IgD-negative memory B cell (primary cell): Measurements from ENCODE around the gene GLCE. TPM values are rescaled to one million over a fixed set of nuclear protein-coding genes. Genes with fewer than 3 reads are reported as not detected.
"Not testable (repeated sequence)": the region's sequence is repeated elsewhere in the genome, so short reads cannot be mapped to it uniquely, and the experiment has no call there.

Experiments used
- H3K27ac Mint-ChIP-seq, 3 donors: one replicate each; pipeline ENCODE4 v1.8.0; 2020 to 2022; ENCODE audit warnings: mild to moderate bottlenecking in 3 of 3, mixed read lengths in 3 of 3, moderate library complexity in 1 of 3
- H3K27me3 Mint-ChIP-seq: one replicate; pipeline ENCODE4 v1.8.0; 2021; ENCODE audit warnings: mixed read lengths
- H3K36me3 Mint-ChIP-seq: one replicate; pipeline ENCODE4 v1.8.0; 2020; ENCODE audit warnings: mild to moderate bottlenecking, mixed read lengths
- H3K4me1 Mint-ChIP-seq, 3 donors: one replicate each; pipeline ENCODE4 v1.8.0; 2020 to 2022; ENCODE audit warnings: mixed read lengths in 3 of 3, mild to moderate bottlenecking in 1 of 3
- H3K4me3 Mint-ChIP-seq, 4 donors: one replicate each; pipeline ENCODE4 v1.8.0; 2020 to 2022; ENCODE audit warnings: mild to moderate bottlenecking in 4 of 4, mixed read lengths in 4 of 4, moderate library complexity in 3 of 4
- H3K9me3 Mint-ChIP-seq, 3 donors: one replicate each; pipeline ENCODE4 v1.8.0; 2020 to 2021; ENCODE audit warnings: mixed read lengths in 3 of 3, mild to moderate bottlenecking in 1 of 3
- polyA plus RNA-seq: library from polyadenylated mRNA; unstranded; fragments of 300-500 nt; fragmentation: Illumina TruSeq; gene quantifications from one replicate; pipeline ENCODE4 v1.2.3, GENCODE V29; 2021

GLCE gene
- polyA plus RNA-seq, 1 donor from 2014 or later = 2.8 TPM

DNA sequence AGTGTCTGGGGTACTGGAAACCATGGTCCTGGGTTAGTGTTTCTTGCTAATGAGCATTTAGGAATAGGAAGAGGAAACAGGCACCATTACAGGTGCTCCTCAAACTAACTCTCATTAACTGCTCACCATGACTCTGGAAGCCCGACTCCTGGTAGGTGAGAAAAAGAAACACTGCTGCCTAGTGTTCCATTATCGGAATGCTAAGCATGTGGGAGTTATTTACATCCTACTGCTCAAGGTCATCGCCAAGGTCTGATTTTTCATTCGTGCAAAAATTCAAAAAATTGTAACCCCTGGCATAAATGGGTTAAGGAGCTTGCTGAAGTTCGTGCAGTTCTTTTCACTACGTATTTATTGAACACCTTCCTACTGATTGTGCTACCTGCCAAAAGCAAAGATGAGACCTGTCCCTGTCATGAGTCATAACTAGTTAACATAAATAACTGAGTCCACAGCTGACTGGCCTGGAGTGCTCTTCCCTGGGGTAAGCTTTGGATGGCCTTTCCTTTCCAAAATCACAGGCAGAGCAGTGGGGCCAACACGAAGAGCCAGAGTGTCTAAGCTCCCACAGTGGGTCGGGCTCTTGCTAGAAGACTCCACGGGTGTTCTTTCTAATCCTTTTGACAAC, 115.6 kb downstream of the GLCE start:
- H3K36me3 Mint-ChIP-seq = no peaks in the 10 kb centered on the region
- H3K9me3 Mint-ChIP-seq = no peaks in the 10 kb centered on the region
- H3K4me1 Mint-ChIP-seq = peaks cover 0 to 1% (median 0%) of the 10 kb centered on the region in 3 donors
- no peak overlapping the region for H3K27ac Mint-ChIP-seq
- no peak overlapping the region for H3K4me3 Mint-ChIP-seq
- peaks cover 1% of the 10 kb centered on the region for H3K27me3 Mint-ChIP-seq

DNA sequence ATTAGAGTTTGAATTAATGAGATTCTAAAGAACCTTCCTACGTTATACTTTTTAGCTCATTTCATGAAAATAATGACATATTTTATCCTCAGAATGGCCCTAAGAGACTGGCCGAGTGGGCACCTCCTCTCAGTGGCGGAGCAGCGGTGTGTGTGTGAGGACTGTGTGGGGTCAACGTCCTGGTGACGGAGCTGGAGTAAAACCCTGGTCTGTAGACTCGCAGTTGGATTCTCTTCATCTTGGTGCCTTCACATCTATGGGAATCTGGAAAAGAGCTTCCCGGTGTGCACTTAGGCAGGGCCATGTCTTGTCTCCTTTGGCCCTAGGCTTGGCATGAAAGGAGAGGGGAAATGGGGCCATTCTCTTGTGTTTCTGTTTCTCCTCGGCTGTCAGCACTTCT, 116.9 kb downstream of the GLCE start:
- Mint-ChIP-seq H3K4me1 (peaks cover 0 to 1% (median 0%) of the 10 kb centered on the region in 3 donors), H3K9me3 (no peaks in the 10 kb centered on the region), H3K27me3 (peaks cover 1% of the 10 kb centered on the region), H3K36me3 (no peaks in the 10 kb centered on the region), H3K4me3 (no peak overlapping the region), H3K27ac (no peak overlapping the region)

DNA sequence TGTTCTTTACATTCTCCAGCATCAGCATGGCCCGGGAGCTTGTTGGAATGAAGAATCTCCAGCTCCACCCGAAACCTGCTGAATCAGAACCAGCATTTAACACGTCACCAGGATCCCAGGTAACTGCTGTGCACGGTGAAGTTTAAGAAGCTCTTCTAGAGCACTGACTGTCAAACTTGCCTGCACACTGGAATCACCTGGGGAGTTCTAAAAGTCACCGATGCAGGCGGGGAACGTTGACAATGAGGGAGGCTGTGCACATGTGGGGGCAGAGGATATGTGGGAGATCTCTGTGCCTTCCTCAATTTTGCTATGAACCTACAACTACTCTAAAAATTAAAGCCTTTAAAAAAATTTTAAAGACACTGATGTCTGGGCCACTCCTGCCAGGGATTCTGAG, 119.2 kb downstream of the GLCE start:
- H3K9me3 Mint-ChIP-seq = no peaks in the 10 kb centered on the region
- H3K36me3 Mint-ChIP-seq = no peaks in the 10 kb centered on the region
- no peak overlapping the region for H3K4me3 Mint-ChIP-seq
- no peak overlapping the region for H3K27ac Mint-ChIP-seq
- H3K4me1 Mint-ChIP-seq = peaks cover 0 to 1% (median 0%) of the 10 kb centered on the region in 3 donors
- H3K27me3 Mint-ChIP-seq = peaks cover 1% of the 10 kb centered on the region

DNA sequence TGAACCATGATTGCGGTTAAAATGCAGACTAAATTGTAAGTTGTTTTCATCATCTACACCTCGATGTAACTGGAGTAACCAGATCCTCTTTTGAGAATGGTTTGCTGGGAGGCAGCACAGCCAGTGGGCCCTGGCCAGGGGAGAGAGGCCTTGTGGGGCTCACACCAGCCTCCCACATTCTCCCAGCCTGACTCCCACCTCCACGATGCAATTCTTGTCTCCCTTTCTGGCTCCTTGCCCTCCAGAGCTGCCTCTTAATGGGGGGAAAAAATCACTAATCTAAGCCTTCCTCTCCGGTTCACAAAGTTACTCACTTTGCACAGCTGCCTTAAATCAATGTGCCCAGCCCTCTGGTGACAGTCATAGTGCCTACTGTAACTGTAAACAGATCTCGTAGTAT, 120.3 kb downstream of the GLCE start:
- Mint-ChIP-seq H3K4me1 (no peaks in the 10 kb centered on the region), H3K27ac (no peak overlapping the region)

DNA sequence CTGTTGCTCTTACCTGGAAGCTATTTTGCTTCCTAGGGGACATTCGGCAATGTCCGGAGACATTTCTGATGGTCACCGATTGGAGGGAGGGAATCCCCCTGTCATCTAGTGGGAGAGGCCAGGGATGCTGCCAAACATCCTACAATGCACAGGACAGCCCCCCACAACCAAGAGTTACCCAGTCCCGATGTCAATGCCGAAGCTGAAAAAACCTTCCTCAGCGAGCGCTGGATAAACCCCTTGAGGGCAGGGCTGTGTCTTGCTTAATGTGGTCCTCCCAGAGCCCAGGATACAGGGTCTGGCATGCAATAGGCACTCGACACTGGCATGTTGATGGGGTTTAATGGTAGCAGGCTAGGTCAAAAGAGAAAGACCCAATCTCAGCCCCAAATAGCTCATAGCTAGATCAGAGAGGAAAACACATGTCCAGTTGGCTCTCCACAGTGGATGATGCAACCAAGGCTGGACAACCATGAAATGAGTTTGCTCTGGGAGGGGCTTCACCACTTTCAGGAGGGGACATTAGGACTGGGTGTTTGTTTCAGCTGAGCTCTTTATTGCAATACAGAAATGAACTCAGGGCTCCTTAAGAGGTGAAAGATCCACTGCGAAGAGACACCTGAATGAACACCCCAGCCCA, 121.8 kb downstream of the GLCE start:
- H3K27me3 Mint-ChIP-seq = peaks cover 1% of the 10 kb centered on the region
- H3K9me3 Mint-ChIP-seq = no peaks in the 10 kb centered on the region
- H3K36me3 Mint-ChIP-seq = no peaks in the 10 kb centered on the region
- no peak overlapping the region for H3K27ac Mint-ChIP-seq
- peaks cover 0 to 2% (median 0%) of the 10 kb centered on the region in 3 donors for H3K4me1 Mint-ChIP-seq
- H3K4me3 Mint-ChIP-seq = no peak overlapping the region

More for the DNA sequence above, 120.3 kb downstream of the GLCE start:
- Mint-ChIP-seq H3K36me3 (no peaks in the 10 kb centered on the region), H3K4me3 (no peak overlapping the region), H3K9me3 (no peaks in the 10 kb centered on the region), H3K27me3 (peaks cover 1% of the 10 kb centered on the region)

DNA sequence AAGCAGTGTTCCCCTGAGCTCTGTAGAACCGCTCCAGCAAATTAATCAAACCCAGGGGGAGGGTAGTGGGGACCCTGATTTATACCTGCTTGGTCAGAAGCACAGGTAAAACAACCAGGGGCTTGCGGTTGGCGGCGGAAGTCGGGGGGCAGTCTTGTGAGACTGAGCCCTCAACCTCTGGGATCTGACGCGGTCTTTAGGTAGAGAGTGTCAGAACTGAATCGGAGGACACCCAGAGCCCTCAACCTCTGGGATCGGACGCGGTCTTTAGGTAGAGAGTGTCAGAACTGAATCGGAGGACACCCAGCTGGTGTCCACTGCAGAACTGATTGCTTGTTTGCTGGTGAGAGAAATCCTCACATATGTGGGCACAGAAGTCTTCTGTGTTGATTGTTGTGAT, 125.4 kb downstream of the GLCE start:
- no peaks in the 10 kb centered on the region for H3K27me3 Mint-ChIP-seq
- H3K4me3 Mint-ChIP-seq = no peak overlapping the region
- H3K9me3 Mint-ChIP-seq = no peaks in the 10 kb centered on the region
- H3K36me3 Mint-ChIP-seq = no peaks in the 10 kb centered on the region
- H3K4me1 Mint-ChIP-seq = peaks cover 0 to 4% (median 0%) of the 10 kb centered on the region in 3 donors
- no peak overlapping the region for H3K27ac Mint-ChIP-seq

DNA sequence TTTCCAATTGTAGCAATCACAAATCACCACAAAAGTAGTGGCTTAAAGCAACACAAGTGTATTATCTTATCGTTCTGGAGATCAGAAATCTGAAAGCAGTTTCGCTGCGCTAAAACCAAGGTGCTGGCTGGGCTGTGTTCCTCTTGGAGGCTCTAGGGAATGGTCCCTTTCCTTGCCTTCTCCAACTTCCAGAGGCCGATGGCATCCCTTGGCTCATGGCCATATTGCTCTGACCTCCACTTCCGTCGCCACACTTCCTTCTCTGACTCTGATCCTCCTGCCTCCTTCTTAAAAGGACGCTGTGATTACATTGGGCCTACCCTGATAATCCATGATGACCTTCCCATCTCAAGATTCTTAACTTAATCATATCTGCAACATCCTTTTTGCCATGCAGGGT, 127.6 kb downstream of the GLCE start:
- Mint-ChIP-seq H3K9me3 (no peaks in the 10 kb centered on the region), H3K4me1 (peaks cover 0 to 4% (median 0%) of the 10 kb centered on the region in 3 donors), H3K4me3 (no peak overlapping the region), H3K27ac (no peak overlapping the region), H3K27me3 (no peaks in the 10 kb centered on the region), H3K36me3 (no peaks in the 10 kb centered on the region)

DNA sequence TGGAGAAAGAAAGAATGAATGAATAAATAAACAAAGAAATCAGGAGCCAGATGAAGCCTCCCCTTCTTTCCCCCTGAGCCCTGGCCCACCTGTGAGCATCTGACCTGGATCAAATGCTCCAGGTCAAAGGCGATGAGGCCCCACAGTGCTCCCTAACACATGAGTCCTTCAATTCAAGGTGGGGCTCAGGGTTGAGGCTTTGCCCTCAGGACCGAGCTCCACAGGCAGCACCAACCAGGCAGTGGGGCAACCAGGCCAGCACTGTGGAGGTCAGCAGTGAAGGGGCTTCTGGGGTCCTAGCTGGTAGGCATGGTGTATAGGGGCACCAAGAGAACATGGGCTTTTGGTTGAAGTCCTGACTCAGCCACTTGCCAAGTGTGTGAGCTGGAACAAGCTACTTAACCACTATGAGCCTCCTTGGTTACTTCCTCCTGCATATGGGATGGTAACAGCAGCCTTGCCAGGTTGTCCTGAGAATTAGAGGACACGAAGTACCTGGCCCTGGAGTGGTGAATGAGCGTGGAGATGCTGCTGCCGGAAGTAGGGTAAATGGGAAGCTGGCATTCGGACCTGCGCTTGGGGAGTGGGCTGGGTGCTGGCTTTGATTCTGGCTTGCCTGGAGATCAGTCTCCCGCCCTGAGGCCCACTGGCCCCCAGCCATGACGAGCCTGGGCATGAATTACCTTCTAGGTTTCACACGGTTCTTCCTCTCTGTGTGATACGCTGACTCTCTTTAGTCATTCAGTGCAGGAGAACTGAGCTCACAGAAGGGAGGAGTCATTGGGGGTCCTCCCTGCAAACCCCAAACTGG, 128.3 kb downstream of the GLCE start:
- H3K36me3 Mint-ChIP-seq = no peaks in the 10 kb centered on the region
- no peaks in the 10 kb centered on the region for H3K27me3 Mint-ChIP-seq
- H3K4me3 Mint-ChIP-seq = no peak overlapping the region
- no peaks in the 10 kb centered on the region for H3K9me3 Mint-ChIP-seq
- peaks cover 0 to 4% (median 0%) of the 10 kb centered on the region in 3 donors for H3K4me1 Mint-ChIP-seq
- H3K27ac Mint-ChIP-seq = no peak overlapping the region

DNA sequence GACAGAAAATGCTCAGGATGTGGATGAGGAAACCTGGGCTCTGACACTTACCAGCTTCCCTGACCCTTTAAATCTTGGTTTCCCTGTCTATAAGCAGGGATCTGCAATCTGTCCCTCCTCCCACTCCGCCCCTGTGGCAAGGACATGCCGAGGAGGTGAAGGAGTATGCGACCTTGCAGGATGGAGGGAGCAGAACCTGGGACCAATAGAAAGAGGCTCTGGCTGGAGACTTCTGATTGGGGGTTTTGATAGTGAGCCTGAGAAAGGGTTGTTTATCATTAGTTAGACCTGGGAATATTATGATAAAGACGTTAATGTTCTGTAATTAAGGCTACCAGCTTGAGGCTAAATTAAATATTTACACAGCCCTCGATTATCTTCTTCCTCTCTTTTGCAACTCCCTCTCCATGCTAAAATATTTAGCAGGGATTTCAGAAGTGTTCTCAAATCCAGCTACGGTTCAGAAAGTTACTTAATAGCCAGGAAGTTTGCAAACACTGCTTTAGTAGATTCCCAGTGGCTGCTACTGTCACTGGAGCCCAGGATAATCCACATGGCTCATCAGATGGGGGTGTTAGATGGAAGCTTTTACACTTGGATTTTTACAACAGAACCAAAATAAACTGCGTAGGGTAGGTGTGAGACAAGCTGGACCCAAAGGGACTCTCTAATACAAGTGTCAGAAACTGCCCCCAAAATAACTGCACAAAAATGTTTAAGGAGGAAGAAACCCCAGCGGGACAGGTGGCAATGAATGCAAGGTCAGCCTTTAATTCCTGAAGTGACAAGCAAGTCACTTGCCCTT, 129.1 kb downstream of the GLCE start:
- no peak overlapping the region for H3K27ac Mint-ChIP-seq
- no peaks in the 10 kb centered on the region for H3K36me3 Mint-ChIP-seq
- no peaks in the 10 kb centered on the region for H3K27me3 Mint-ChIP-seq
- peaks cover 0 to 4% (median 0%) of the 10 kb centered on the region in 3 donors for H3K4me1 Mint-ChIP-seq
- H3K9me3 Mint-ChIP-seq = no peaks in the 10 kb centered on the region
- H3K4me3 Mint-ChIP-seq = no peak overlapping the region

DNA sequence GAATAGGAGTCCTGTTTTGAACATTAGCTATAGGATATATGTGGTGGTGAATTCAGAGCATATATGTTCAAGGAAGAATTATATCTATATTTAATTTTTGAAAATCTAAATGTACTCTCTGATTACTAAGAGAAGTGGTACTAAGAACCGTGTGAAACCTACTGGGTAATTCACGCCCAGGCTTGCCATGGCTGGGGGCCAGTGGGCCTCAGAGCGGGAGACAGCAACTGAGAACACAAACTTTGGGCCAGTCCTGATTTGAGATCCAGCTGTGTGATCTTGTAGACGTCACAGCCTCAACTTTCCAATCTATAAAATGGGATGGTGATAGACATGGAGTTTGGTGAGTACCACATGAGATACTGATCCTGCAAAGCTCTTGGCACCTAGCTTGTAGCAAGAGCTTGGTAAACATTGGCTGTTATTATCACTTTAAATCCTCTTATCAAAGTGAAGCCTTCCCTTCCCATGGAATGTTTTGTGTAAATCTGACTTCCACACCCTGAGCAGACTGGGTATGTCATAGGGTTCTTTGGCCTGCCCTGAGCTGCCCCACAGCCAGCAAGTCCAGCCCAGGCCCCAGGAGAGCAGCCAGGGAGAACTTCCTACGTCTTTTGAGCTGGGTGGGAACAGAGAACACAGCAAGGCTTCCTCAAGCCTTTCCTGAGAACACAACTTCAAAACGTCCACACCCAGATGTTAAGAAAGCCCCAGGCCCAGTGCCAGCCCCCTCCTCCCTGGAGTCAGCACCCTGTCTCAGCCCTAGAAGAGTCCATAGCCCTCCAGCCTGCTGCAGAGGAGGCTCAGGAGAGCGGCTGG, 130.1 kb downstream of the GLCE start:
- Mint-ChIP-seq H3K4me3 (no peak overlapping the region), H3K27me3 (no peaks in the 10 kb centered on the region), H3K4me1 (peaks cover 0 to 6% (median 0%) of the 10 kb centered on the region in 3 donors), H3K36me3 (no peaks in the 10 kb centered on the region), H3K27ac (no peak overlapping the region), H3K9me3 (peaks cover 0 to 3% (median 0%) of the 10 kb centered on the region in 3 donors)

DNA sequence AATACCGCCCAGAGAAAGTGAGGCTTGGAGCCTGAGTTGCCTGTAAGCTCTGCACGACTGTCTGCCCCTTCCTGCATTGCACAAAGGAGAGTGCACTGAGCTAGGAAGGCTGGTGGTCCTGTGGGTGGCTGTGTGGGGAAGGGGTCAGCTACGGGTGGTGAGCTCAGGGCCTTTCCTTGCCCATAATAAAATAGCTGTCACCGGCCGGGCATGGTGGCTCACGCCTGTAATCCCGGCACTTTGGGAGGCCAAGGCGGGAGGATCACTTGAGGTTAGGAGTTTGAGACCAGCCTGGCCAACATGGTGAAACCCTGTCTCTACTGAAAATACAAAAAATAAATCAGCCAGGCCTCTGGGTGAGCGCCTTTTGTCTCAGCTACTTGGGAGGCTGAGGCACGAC, 131.2 kb downstream of the GLCE start:
- H3K27ac Mint-ChIP-seq, H3K36me3 Mint-ChIP-seq, H3K4me1 Mint-ChIP-seq, H3K4me3 Mint-ChIP-seq, H3K27me3 Mint-ChIP-seq, H3K9me3 Mint-ChIP-seq: not testable (repeated sequence)

DNA sequence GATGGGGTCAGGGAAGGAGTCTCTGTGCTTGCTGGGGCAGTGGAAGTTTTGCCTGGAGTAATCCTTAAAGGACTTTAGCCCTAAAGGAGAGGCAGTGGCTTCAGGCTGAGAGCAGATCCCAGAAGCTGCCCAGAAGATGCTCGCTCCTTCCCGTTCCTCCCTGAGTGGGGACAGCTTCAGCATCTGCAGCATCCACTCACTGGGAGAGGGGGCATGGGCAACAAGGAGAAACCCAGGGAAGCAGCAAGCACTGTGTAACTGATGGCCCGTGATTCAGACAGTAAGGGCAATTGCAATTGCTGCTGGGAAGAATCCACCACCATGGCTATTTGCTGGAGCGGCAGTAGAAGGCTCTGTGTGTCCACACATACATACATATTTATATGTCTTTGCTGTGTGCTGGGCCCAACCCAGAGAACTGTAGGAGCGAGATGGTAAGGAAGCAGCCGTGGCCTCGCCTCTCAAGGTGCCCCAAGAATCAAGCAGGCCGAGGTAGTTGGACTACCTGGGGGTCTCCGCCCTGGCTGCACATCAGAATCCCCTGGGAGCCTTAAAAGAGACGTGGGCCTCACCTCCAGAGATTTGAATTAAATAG, 132.5 kb downstream of the GLCE start:
- Mint-ChIP-seq H3K4me3 (no peak overlapping the region), H3K27me3 (peaks cover 9% of the 10 kb centered on the region), H3K9me3 (peaks cover 0 to 4% (median 0%) of the 10 kb centered on the region in 3 donors), H3K27ac (no peak overlapping the region), H3K36me3 (no peaks in the 10 kb centered on the region), H3K4me1 (peaks cover 0 to 2% (median 0%) of the 10 kb centered on the region in 3 donors)

DNA sequence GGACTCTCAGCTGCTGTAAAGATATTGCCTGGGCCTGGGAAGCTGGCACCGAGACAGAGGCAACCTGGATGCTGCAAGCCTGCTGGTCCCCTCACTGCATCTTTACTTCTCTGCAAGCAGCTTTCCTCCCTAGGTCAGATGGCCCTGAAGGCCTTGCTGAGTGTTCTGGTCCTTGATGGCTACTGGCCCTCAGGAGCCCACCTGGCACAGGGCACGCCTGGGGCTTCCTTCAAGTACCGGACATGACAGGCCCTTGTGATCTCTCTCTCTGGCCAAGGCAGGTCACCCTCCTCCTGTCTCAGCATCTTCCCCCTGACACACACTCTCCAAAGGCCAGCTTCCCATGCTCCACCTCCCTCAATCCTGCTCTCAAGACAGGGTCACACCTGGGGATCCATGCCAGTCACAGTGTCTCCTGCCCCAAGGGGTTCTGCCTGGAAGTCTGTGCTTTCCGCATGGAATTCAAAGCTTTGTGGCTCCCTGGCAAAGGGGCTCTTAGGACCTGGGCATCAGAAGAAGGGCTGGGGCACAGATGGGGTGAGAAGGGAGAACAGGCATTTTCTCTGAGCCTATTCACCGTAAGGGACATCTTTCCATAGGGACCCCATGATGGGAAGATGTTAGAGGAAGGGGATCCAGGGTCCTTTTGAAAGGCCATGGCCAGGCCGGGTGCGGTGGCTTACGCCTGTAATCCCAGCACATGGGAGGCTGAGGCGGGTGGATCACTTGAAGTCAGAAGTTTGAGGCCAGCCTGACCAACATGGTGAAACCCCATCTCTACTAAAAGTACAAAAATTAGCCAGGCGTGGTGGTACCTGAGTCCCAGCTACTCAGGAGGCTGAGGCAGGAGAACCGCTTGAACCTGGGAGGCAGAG, 133.5 kb downstream of the GLCE start:
- H3K4me1 Mint-ChIP-seq = peaks cover 0 to 3% (median 0%) of the 10 kb centered on the region in 3 donors
- H3K27me3 Mint-ChIP-seq = peaks cover 15% of the 10 kb centered on the region
- no peaks in the 10 kb centered on the region for H3K36me3 Mint-ChIP-seq
- H3K9me3 Mint-ChIP-seq = peaks cover 0 to 4% (median 0%) of the 10 kb centered on the region in 3 donors
- H3K4me3 Mint-ChIP-seq = no peak overlapping the region
- H3K27ac Mint-ChIP-seq = peak overlapping the region in 2 of 3 donors; percentile 61 to 69
